Pancreas (tissue), 10 donors: ENCODE measurements around the gene PRKCE. TPM values are rescaled to one million over a fixed set of nuclear protein-coding genes. Genes with fewer than 3 reads are reported as not detected.

Experiments used
- ATAC-seq, 4 donors: fragments of 200-7000 bp; cut with Tn5 transposase; one replicate each; pipeline versions ENCODE4 v1.8.0 to v1.9.1; 2020; ENCODE audit warnings: mild to moderate bottlenecking in 4 of 4, moderate library complexity in 4 of 4
- DNase-seq, 6 donors: peaks; one replicate each; pipeline ENCODE4 v3.0.0-alpha.2; 2020
- FAIRE-seq: peaks from 2 replicates; lab custom pipeline; 2012; peaks lifted over from hg19 to GRCh38; lab: Jason Lieb, UNC
- H3K27ac ChIP-seq, 4 donors: fragments of 200-600 bp; sonication (generic); 1 replicate in 3 of 4; 2 replicates in 1 of 4; pipeline versions ENCODE4 v1.5.0 to v1.8.0; 2020
- H3K27me3 ChIP-seq, 4 donors: fragments of 200-600 bp; one replicate each; pipeline ENCODE4 v1.8.0; 2021
- H3K36me3 ChIP-seq, 3 donors: fragments of 200-600 bp; sonication (generic) in 1 of 3; one replicate each; pipeline versions ENCODE4 v1.5.0 to v1.8.0; 2020 to 2021
- H3K4me1 ChIP-seq, 3 donors: fragments of 200-600 bp; one replicate each; pipeline ENCODE4 v1.8.0; 2021
- H3K4me3 ChIP-seq, 4 donors: fragments of 200-600 bp; sonication (generic) in 2 of 4; one replicate each; pipeline versions ENCODE4 v1.5.0 to v1.8.0; 2020 to 2021
- H3K9me3 ChIP-seq, 4 donors: fragments of 200-600 bp; one replicate each; pipeline ENCODE4 v1.8.0; 2021
- CTCF ChIP-seq, 4 donors: fragments of 200-600 bp; sonication (generic) in 3 of 4; IDR thresholded peaks; one replicate each; pipeline versions ENCODE4 v1.5.0 to v1.8.0; 2021; ENCODE audit warnings: antibody characterized with exemption in 4 of 4
- WGBS, 2 donors: extraction: QIAGEN DNeasy Blood & Tissue Kit; methylation state at CpG; one replicate each; pipeline ENCODE4 v1.1.7; 2013; 5-methylcytosine and 5-hydroxymethylcytosine counted together
- intact Hi-C, 3 donors: fragments of 100-400 bp; cut with DNase I; formaldehyde crosslinking; loops; one replicate each; pipeline versions ENCODE4 v1.11.1 to v1.14.2; 2022
- polyA plus RNA-seq, 2 donors: library from polyadenylated mRNA; stranded (reverse); fragments of 200-250 nt; gene quantifications; one replicate each; pipeline ENCODE4 v1.2.3, GENCODE V29; 2013
- total RNA-seq, 6 donors: library from RNA; stranded (reverse); fragmentation: NEBNext Ultra II Directional in 4 of 6; extraction: Animal tissue kit (Norgen Biotek cat#: 25700) in 4 of 6; gene quantifications; one replicate each; pipeline versions ENCODE4 v1.2.1 to v1.2.4, GENCODE V29; 2021 to 2023
- donor health status: healthy with polysubstance abuse.
- donor health status: DM: no; HTN: no; CAD: no; lungs with moderate emphysema.
- donor health status: DM: no; HTN: no; CAD: no.
- donor health status: control.
- donor health status: control.
- donor health status: Bipolar disorder and iron deficiency.
- donor health status: DM: yes; HTN: yes; CAD: no.
- donor health status: DM: no; HTN: no; CAD: no.
- donor health status: DM: no; HTN: no; CAD: no.
- donor health status: DM: yes; HTN: yes; CAD: no.

PRKCE gene
- total and polyA plus RNA-seq, 8 donors = 4.0 to 19.4 (median 10.0) TPM

DNA sequence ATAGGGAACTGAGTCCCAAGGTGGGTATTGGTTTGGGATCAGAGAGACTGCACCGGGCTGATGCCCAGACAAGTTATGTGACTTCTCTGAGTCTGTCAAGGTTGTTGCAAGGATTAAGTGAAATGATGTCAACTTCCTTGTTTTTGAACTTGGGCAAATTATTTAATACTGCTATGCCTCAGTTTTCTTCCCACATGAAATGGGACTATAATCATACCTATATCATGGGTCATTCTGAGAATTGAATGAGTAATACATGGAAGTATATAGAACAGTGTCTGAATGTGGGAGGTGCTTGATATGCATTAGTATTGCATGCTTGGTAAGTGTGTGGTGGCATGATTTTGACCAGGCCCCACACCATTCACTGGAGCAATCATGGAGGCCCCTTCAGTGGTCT is 99.0 kb downstream of the PRKCE start:
- DNase-seq (no peak), ATAC-seq (no peak), FAIRE-seq (no peak)
- H3K9me3 ChIP-seq = no peaks in the 10 kb centered on the region
- intact Hi-C loops = no loop called here
- H3K4me3 ChIP-seq = no peak overlapping the region
- no peak for TF ChIP-seq CTCF (IDR thresholded peaks at IDR 0.05)
- no peaks in the 10 kb centered on the region for H3K27me3 ChIP-seq
- H3K36me3 ChIP-seq = no peaks in the 10 kb centered on the region
- H3K27ac ChIP-seq = no peak overlapping the region
- 96 to 100% methylated on average over 1 of the region's 1 CpG for WGBS, 2 donors
- no peaks in the 10 kb centered on the region for H3K4me1 ChIP-seq

DNA sequence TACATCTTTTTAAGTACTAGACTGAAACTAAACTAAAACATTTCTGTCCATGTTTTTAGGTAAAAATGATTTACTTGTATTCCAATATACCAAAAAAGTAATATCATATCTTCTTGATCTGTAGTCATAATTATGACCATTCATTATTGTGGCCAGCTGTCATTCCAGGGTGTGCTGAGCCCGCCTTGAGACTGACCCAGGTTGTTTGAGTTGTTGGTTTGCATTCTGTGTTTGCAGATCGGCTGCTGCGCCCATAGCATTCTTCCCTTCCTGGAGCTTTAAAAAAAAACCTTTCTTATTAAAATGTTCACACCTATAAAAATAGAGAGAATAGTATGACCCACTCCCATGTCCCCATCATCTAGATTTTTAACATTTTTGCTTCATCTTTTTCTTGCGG is 101.9 kb downstream of the PRKCE start:
- no peak overlapping the region for H3K27ac ChIP-seq
- ATAC-seq (no peak), FAIRE-seq (no peak), DNase-seq (no peak)
- no peaks in the 10 kb centered on the region for H3K4me1 ChIP-seq
- no peaks in the 10 kb centered on the region for H3K36me3 ChIP-seq
- no peak overlapping the region for H3K4me3 ChIP-seq
- no peak for TF ChIP-seq CTCF (IDR thresholded peaks at IDR 0.05)
- H3K27me3 ChIP-seq = no peaks in the 10 kb centered on the region
- 93 to 95% methylated on average over 4 of the region's 4 CpGs for WGBS, 2 donors
- no peaks in the 10 kb centered on the region for H3K9me3 ChIP-seq
- intact Hi-C loops = no loop called here

- 72 to 81% methylated on average over 12 of the region's 12 CpGs for WGBS, 2 donors
- Histone ChIP-seq H3K4me1 (peaks cover 0 to under 1% (median 0%) of the 10 kb centered on the region in 3 donors), H3K9me3 (no peaks in the 10 kb centered on the region), H3K27ac (no peak overlapping the region), H3K27me3 (no peaks in the 10 kb centered on the region), H3K4me3 (no peak overlapping the region), H3K36me3 (no peaks in the 10 kb centered on the region)
- intact Hi-C loops = no loop called here
- TF ChIP-seq CTCF (IDR thresholded peaks at IDR 0.05) = no peak
- ATAC-seq = peak in 3 of 4 donors; percentile 56 to 59 (median 57)
- FAIRE-seq = no peak
- DNase-seq = no peak
These were observed 102.9 kb downstream of the PRKCE start for GRCh38 chr2:45754131-45755010.

DNA sequence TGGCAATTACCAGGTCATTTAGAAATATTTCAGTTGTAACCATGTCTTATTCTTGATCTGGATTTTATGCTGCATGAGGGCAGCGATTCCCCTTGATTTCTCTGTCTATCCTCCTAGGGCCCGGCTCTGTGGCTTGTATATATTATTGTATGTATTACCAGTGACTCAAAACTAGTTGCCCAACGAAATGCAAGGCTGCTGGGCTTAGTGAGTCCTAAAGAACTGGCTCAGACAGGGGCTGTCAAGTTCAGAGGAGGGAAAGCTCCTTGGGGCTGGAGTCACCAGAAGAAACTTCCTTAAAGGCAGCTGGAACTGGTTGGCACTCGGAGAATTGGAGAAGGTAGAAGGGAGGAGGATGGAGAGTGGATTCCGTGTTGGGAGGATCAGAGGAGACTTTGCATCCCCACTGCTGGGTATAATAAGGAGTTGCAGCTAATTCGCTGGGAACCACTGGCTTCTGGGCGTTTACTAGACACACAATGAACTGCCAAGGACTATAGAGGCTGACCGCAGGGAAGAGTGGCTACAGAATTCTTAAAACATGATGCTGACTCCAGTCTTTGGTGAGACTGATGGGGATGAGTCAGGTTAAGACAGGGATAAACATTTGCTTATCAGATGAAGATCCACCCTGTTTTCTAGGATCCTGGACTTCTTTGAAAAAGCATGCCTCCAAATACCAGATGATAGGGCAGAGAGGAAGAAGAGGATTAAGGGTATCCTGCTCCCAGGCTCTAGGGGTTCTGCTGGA is 104.3 kb downstream of the PRKCE start:
- intact Hi-C loops = no loop called here
- Histone ChIP-seq H3K9me3 (no peaks in the 10 kb centered on the region), H3K4me1 (peaks cover 0 to 10% (median 0%) of the 10 kb centered on the region in 3 donors), H3K4me3 (no peak overlapping the region), H3K36me3 (no peaks in the 10 kb centered on the region), H3K27me3 (no peaks in the 10 kb centered on the region), H3K27ac (no peak overlapping the region)
- no peak for DNase-seq
- no peak for FAIRE-seq
- WGBS, 2 donors = 90 to 93% methylated on average over 8 of the region's 8 CpGs
- TF ChIP-seq CTCF (IDR thresholded peaks at IDR 0.05) = no peak
- peak in 1 of 4 donors; percentile 14 for ATAC-seq
